GM18505 (cell line): Measurements from ENCODE around the gene SLC25A13.
"Not testable (repeated sequence)": the region's sequence is repeated elsewhere in the genome, so short reads cannot be mapped to it uniquely, and the experiment has no call there.

Experiments
- ATAC-seq: cut with Tn5 transposase; IDR thresholded peaks from one replicate; pipeline ENCODE4 v1.9.1; 2021; ENCODE audit not compliant: unreplicated experiment
- POLR2A ChIP-seq: IDR thresholded peaks from 4 replicates; pipeline ENCODE4 v1.6.1; 2011; ENCODE audit warnings: borderline replicate concordance; ENCODE audit not compliant: insufficient read depth, insufficient read length; ENCODE audit errors: extremely low read depth

SLC25A13 gene

GRCh38 chr7:96321658-96322372 is at the start of gene SLC25A13:
Gene SLC25A13, minus strand, starts transcription at chr7:96322098. Its CDS starts 142 bp downstream, at chr7:96321956.
- ATAC-seq = peak; percentile 81
- peak; percentile 72 for TF ChIP-seq POLR2A

- ATAC-seq = not testable (repeated sequence)
These were observed 44.0 kb upstream of the SLC25A13 start for GRCh38 chr7:96365916-96366315.

GRCh38 chr7:96361116-96361857 is 39.4 kb upstream of the SLC25A13 start:
- ATAC-seq = no peak
- TF ChIP-seq POLR2A = no peak

GRCh38 chr7:96359876-96360275 is 38.0 kb upstream of the SLC25A13 start:
- TF ChIP-seq POLR2A = no peak
- no peak for ATAC-seq

- ATAC-seq = not testable (repeated sequence)
These were observed 36.5 kb upstream of the SLC25A13 start for GRCh38 chr7:96358236-96358971.

- no peak for TF ChIP-seq POLR2A
- ATAC-seq = no peak
These were observed 34.1 kb upstream of the SLC25A13 start for GRCh38 chr7:96355990-96356506.

- no peak for ATAC-seq
- TF ChIP-seq POLR2A = no peak
These were observed 33.0 kb upstream of the SLC25A13 start for GRCh38 chr7:96354881-96355280.

GRCh38 chr7:96349572-96349971 is 27.7 kb upstream of the SLC25A13 start:
- TF ChIP-seq POLR2A = no peak
- no peak for ATAC-seq

- no peak for TF ChIP-seq POLR2A
- no peak for ATAC-seq
These were observed 25.6 kb upstream of the SLC25A13 start for GRCh38 chr7:96347471-96347870.

- TF ChIP-seq POLR2A = no peak
- no peak for ATAC-seq
These were observed 24.5 kb upstream of the SLC25A13 start for GRCh38 chr7:96346293-96346953.

GRCh38 chr7:96344236-96344635 is 22.3 kb upstream of the SLC25A13 start:
- no peak for ATAC-seq
- no peak for TF ChIP-seq POLR2A

- ATAC-seq = no peak
- TF ChIP-seq POLR2A = no peak
These were observed 20.2 kb upstream of the SLC25A13 start for GRCh38 chr7:96342049-96342448.

- no peak for ATAC-seq
- TF ChIP-seq POLR2A = no peak
These were observed 15.6 kb upstream of the SLC25A13 start for GRCh38 chr7:96337519-96337918.
